HepG2 (cell line): ENCODE measurements around the gene SMIM11. TPM values are rescaled to one million over a fixed set of nuclear protein-coding genes. Genes with fewer than 3 reads are reported as not detected.
A peak's percentile ranks its signal among the peaks of the same experiment; 100 is the strongest.
"Not testable (repeated sequence)": the region's sequence is repeated elsewhere in the genome, so short reads cannot be mapped to it uniquely, and the experiment has no call there.

Experiments
- ATAC-seq: fragments of 200-7000 bp; cut with Tn5 transposase; 3 replicates; pipeline ENCODE4 v1.9.1; 2020; ENCODE audit warnings: mild to moderate bottlenecking, moderate library complexity
- BruUV-seq: library from RNA; stranded (reverse); fragments of 400-500 nt; replicated peaks from 2 replicates; lab custom pipeline; 2021; lab: Mats Ljungman, UMichigan
- CTCF ChIA-PET: fragments of 300-600 bp; formaldehyde crosslinking; extraction: SDS; loops from one replicate; lab custom pipeline; 2021; ENCODE audit warnings: low total read pairs, inconsistent platforms, low intra/inter-chr PET ratio; lab: Yijun Ruan, JAX
- POLR2A ChIA-PET: fragments of 350-600 bp; sonication (Branson Sonifier 250); formaldehyde crosslinking; loops from one replicate; lab custom pipeline; 2020; ENCODE audit warnings: antibody characterized with exemption, inconsistent platforms; lab: Yijun Ruan, JAX
- DNase-seq: peaks from one replicate; pipeline ENCODE4 v3.0.0-alpha.2; 2015; ENCODE audit warnings: low spot score
- FAIRE-seq: peaks from 3 replicates; lab custom pipeline; 2011; peaks lifted over from hg19 to GRCh38; lab: Jason Lieb, UNC
- H2AFZ ChIP-seq: one replicate; pipeline ENCODE4 v1.6.1; 2011; ENCODE audit warnings: low read length, inconsistent platforms
- H3K27ac ChIP-seq: fragments of 300-600 bp; 3 replicates; pipeline ENCODE4 v1.8.0; 2011; ENCODE audit warnings: mixed run types, mild to moderate bottlenecking, mixed read lengths, low read length, inconsistent platforms; ENCODE audit not compliant: insufficient read depth; ENCODE audit errors: extremely low read length
- H3K27me3 ChIP-seq, 2 experiments: fragments of 200-600 bp in 1 of 2; 2 replicates in 1 of 2; 3 replicates in 1 of 2; pipeline versions ENCODE4 v1.6.0 to v1.8.0; 2011; ENCODE audit warnings: low read length in 2 of 2, mild to moderate bottlenecking in 2 of 2, moderate library complexity in 2 of 2, inconsistent platforms in 1 of 2; ENCODE audit not compliant: insufficient read depth in 2 of 2, control insufficient read depth in 1 of 2
- H3K36me3 ChIP-seq, 2 experiments: fragments of 200-600 bp in 1 of 2; replicated peaks in 1 of 2; 2 replicates in 1 of 2; 3 replicates in 1 of 2; pipeline versions ENCODE4 v1.5.1 to v1.8.0; 2011; ENCODE audit warnings: low read length in 2 of 2, inconsistent platforms in 1 of 2; ENCODE audit not compliant: insufficient read depth in 2 of 2, control insufficient read depth in 1 of 2
- H3K4me1 ChIP-seq: 2 replicates; pipeline ENCODE4 v1.5.1; 2012; ENCODE audit warnings: low read length, inconsistent platforms; ENCODE audit not compliant: insufficient read depth
- H3K4me2 ChIP-seq: 2 replicates; pipeline ENCODE4 v1.6.0; 2011; ENCODE audit warnings: low read depth, low read length, inconsistent platforms
- H3K4me3 ChIP-seq, 3 experiments: fragments of 200-600 bp in 1 of 3; sonication (generic), shearing (Covaris generic) in 1 of 3; replicated peaks in 1 of 3; 2 replicates each; pipeline ENCODE4 v1.5.1; 2011 to 2016; ENCODE audit warnings: low read length in 3 of 3, inconsistent platforms in 2 of 3, low read depth in 2 of 3, mild to moderate bottlenecking in 2 of 3, control low read depth in 1 of 3, mixed read lengths in 1 of 3; ENCODE audit not compliant: insufficient read depth in 1 of 3
- H3K79me2 ChIP-seq: one replicate; pipeline ENCODE4 v1.6.1; 2011; ENCODE audit warnings: low read length, inconsistent platforms; ENCODE audit not compliant: insufficient read depth
- H3K9ac ChIP-seq: 2 replicates; pipeline ENCODE4 v1.6.0; 2011; ENCODE audit warnings: mild to moderate bottlenecking, low read depth, low read length, inconsistent platforms; ENCODE audit not compliant: insufficient read depth
- H3K9me3 ChIP-seq: 2 replicates; pipeline ENCODE4 v1.5.1; 2012; ENCODE audit warnings: mild to moderate bottlenecking, low read length
- H4K20me1 ChIP-seq: 2 replicates; pipeline ENCODE4 v1.6.0; 2011; ENCODE audit warnings: inconsistent platforms, mild to moderate bottlenecking, low read length, moderate library complexity; ENCODE audit not compliant: insufficient read depth
- WGBS: methylation state at CpG from one replicate; pipeline ENCODE4 v1.1.6; 2017; ENCODE audit warnings: low lambda C conversion rate; 5-methylcytosine and 5-hydroxymethylcytosine counted together
- in situ Hi-C: cut with HindIII; loops from 2 replicates; pipeline ENCODE4 v1.10.0; 2017; ENCODE audit warnings: low pct_unique_long_range_greater_than_20kb; ENCODE audit not compliant: extremely low pct_ligation_motif_present
- intact Hi-C: fragments of 100-400 bp; cut with micrococcal nuclease; formaldehyde crosslinking; loops from one replicate; pipeline ENCODE4 v1.10.0; 2022; ENCODE audit not compliant: unreplicated experiment
- polyA plus RNA-seq, 8 experiments: library from polyadenylated mRNA; depleted of rRNA in 3 of 8; stranded (reverse) in 7 of 8; unstranded in 1 of 8; fragments of >200 nt; fragmentation: Illumina TruSeq in 4 of 8; extraction: Trizol in 4 of 8; gene quantifications; 2 replicates each; pipeline versions ENCODE4 v1.2.1 to v1.2.3, GENCODE V29; 2011 to 2016; ENCODE audit warnings: low read depth in 4 of 8, missing spikeins in 1 of 8, mixed read lengths in 1 of 8; ENCODE audit not compliant: insufficient read depth in 1 of 8
- total RNA-seq, 5 experiments: library from RNA; depleted of rRNA; stranded (reverse); fragments of >200 nt; fragmentation: Illumina TruSeq; extraction: Trizol; gene quantifications; 2 replicates each; pipeline ENCODE4 v1.2.3, GENCODE V29; 2016; ENCODE audit warnings: low read depth in 1 of 5

Gene SMIM11
- total and polyA plus RNA-seq, 2 of the 13 experiments (the other 11 are each of a cell fraction or from before 2014, with no cell fraction given) = 6.4 to 18.9 TPM

DNA sequence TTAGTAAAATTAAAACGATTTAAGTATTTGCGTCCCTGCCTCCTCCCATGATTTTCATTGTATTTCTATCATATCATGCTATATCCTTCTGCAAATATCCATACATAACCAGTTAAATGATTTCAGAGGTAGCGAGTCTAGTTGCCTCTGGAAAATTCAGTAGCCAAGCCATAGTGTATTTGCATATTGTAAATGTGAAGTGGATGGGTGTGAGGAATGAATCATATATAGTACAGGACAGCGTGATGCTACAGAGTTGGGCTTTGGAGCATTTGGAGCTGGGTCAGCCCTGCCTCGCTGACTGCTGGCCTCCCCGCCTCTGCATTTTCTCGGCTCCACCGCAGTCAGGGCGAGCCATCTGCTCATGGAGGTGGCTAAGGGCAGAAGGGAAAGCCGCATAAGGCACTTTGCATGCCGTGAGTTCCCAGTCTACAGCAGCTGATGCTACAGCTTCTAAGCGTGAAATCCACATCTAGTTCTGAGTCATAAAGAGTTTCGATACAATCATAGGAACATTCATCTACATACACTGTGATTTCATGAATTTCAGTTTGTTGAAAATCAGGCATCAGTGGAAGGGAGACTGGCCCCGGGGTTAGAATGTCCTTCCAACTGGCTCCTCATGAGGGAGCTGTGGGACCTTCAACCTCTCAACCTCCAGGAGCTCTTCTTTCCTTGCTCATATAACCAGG lies 8.6 kb downstream of the SMIM11 start:
- ATAC-seq = peak; percentile 44; the same call in 1 of the 3 replicates
- peak; percentile 42 for FAIRE-seq
- in situ Hi-C loops = not testable (repeated sequence)

DNA sequence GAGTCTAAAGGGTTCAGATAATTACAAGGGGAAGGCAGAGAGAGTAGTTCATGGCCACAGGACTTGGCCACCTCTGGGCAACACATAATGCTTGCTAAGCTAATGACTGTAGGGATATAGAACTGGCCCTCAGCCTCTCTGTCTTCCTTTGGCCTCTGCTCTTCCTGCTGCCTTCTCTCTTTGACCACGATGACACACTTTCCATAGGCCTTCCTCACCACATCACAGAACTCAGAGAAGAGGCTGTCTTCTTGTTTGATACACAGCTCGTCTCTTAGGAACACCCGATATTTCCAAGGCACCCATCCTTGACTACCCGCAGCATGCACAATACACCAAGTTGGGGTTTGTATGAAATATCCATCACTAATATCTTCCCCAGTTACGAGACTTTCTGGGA lies 25.2 kb downstream of the SMIM11 start:
- H4K20me1 ChIP-seq, H3K4me1 ChIP-seq, ATAC-seq, H3K79me2 ChIP-seq, H3K27ac ChIP-seq, H3K27me3 ChIP-seq, POLR2A ChIA-PET, H2AFZ ChIP-seq, H3K4me3 ChIP-seq, H3K9me3 ChIP-seq, H3K4me2 ChIP-seq, DNase-seq, FAIRE-seq, CTCF ChIA-PET, in situ Hi-C loops, H3K36me3 ChIP-seq, H3K9ac ChIP-seq, BruUV-seq, intact Hi-C loops: not testable (repeated sequence)
- no CpG with 5 or more reads among the region's 5 CpGs for WGBS

More for the DNA sequence above, 8.6 kb downstream of the SMIM11 start:
- POLR2A ChIA-PET, H3K9me3 ChIP-seq, BruUV-seq, intact Hi-C loops, H3K79me2 ChIP-seq, DNase-seq, H3K36me3 ChIP-seq, H3K9ac ChIP-seq, H3K27me3 ChIP-seq, H3K27ac ChIP-seq, H3K4me3 ChIP-seq, H3K4me1 ChIP-seq, H4K20me1 ChIP-seq, H3K4me2 ChIP-seq, CTCF ChIA-PET, H2AFZ ChIP-seq: not testable (repeated sequence)
- WGBS = no CpG with 5 or more reads among the region's 14 CpGs

DNA sequence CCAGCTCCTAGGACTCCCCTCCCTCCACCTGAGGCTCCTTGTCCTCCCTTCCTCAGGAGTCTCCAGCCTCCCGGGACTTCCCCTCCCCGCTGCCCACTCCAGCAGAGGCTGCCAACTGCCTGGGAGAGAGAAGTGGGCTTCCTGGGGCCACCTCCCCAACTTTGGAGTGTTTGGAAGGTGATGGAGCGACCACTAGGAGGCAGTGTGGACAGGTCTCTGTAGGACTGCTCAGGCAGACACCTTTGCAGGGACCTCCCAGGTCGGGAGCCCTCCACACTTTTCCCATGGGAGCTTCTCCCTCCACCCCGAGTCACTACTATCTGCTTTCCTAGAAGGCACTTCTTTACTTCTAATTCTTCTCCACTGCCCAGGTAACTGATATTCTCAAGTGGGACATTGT lies 29.4 kb downstream of the SMIM11 start:
- DNase-seq, H4K20me1 ChIP-seq, H3K4me1 ChIP-seq, H3K79me2 ChIP-seq, H3K36me3 ChIP-seq, BruUV-seq, CTCF ChIA-PET, H2AFZ ChIP-seq, H3K27me3 ChIP-seq, intact Hi-C loops, H3K4me2 ChIP-seq, in situ Hi-C loops, H3K9ac ChIP-seq, POLR2A ChIA-PET, FAIRE-seq, H3K9me3 ChIP-seq, H3K27ac ChIP-seq, H3K4me3 ChIP-seq: not testable (repeated sequence)
- no CpG with 5 or more reads among the region's 5 CpGs for WGBS
- ATAC-seq = peak; percentile 64

DNA sequence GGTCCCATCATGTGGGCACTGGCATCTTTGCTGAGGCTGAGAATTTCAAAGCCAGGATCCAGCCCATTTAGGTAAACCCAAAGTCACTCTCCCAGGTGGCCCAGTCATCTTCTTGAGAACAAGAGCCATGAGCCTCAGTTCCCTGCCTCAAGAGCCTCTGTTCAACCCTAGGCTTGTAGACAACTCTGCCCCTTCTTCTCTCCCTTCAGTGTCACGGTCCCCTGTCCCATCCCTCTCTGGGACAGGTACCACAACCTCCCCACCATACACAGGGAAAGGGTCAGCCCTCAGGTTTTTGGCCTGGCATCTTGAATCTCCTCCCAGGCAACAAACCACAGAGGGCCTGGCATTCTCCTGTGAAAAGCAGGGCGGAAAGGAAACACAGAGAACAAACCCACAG lies 30.4 kb downstream of the SMIM11 start:
- BruUV-seq, H3K4me3 ChIP-seq, H3K36me3 ChIP-seq, H3K9ac ChIP-seq, POLR2A ChIA-PET, H3K9me3 ChIP-seq, DNase-seq, in situ Hi-C loops, H3K79me2 ChIP-seq, ATAC-seq, H3K27ac ChIP-seq, H4K20me1 ChIP-seq, intact Hi-C loops, H2AFZ ChIP-seq, CTCF ChIA-PET, H3K4me1 ChIP-seq, H3K4me2 ChIP-seq, FAIRE-seq, H3K27me3 ChIP-seq: not testable (repeated sequence)
- no CpG with 5 or more reads among the region's 2 CpGs for WGBS
